ENCODE data around the gene RAB1A.

Gene RAB1A

GRCh38 chr2:65101071-65101470 is 28.8 kb downstream of the RAB1A start:
- Histone ChIP-seq H3K27ac (no peak overlapping the region), H3K4me3 (no peak overlapping the region)

- H3K27ac ChIP-seq: no peak overlapping the region
- H3K4me3 ChIP-seq: no peak overlapping the region
Measured at GRCh38 chr2:65098741-65099140, 31.2 kb downstream of the RAB1A start.

GRCh38 chr2:65097844-65098243 is 32.1 kb downstream of the RAB1A start:
- Histone ChIP-seq H3K27ac (no peak overlapping the region), H3K4me3 (no peak overlapping the region)

GRCh38 chr2:65096948-65097347 is 33.0 kb downstream of the RAB1A start:
- Histone ChIP-seq H3K4me3 (no peak overlapping the region), H3K27ac (no peak overlapping the region)

GRCh38 chr2:65093211-65093610 is 36.7 kb downstream of the RAB1A start:
- no peak overlapping the region for H3K4me3 ChIP-seq

GRCh38 chr2:65092791-65093190 is 37.1 kb downstream of the RAB1A start:
- H3K27ac ChIP-seq: no peak overlapping the region
- H3K4me3 ChIP-seq: no peak overlapping the region

More at GRCh38 chr2:65093211-65093610, 36.7 kb downstream of the RAB1A start:
- H3K27ac ChIP-seq: no peak overlapping the region

- no peak overlapping the region for H3K4me3 ChIP-seq
- no peak overlapping the region for H3K27ac ChIP-seq
Measured at GRCh38 chr2:65085148-65085547, 44.8 kb downstream of the RAB1A start.

GRCh38 chr2:65081232-65081685 is 48.6 kb downstream of the RAB1A start:
- Histone ChIP-seq H3K27ac (peak overlapping the region in 3 of 21 experiments; percentile 23 to 55 (median 41)), H3K4me3 (no peak overlapping the region)

GRCh38 chr2:65079017-65079416 is 50.9 kb downstream of the RAB1A start:
- H3K4me3 ChIP-seq: no peak overlapping the region
- no peak overlapping the region for H3K27ac ChIP-seq

GRCh38 chr2:65077898-65078297 is 52.0 kb downstream of the RAB1A start:
- Histone ChIP-seq H3K4me3 (no peak overlapping the region), H3K27ac (no peak overlapping the region)

- Histone ChIP-seq H3K27ac (peak overlapping the region in 7 of 21 experiments; percentile 11 to 55 (median 26)), H3K4me3 (no peak overlapping the region)
Measured at GRCh38 chr2:65076345-65076710, 53.6 kb downstream of the RAB1A start.

- Histone ChIP-seq H3K4me3 (no peak overlapping the region), H3K27ac (peak overlapping the region in 12 of 21 experiments; percentile 1 to 55 (median 31))
Measured at GRCh38 chr2:65075605-65076344, 54.1 kb downstream of the RAB1A start.

GRCh38 chr2:65075176-65075575 is 54.7 kb downstream of the RAB1A start:
- H3K27ac ChIP-seq: peak overlapping the region in 8 of 21 experiments; percentile 1 to 52 (median 20)
- H3K4me3 ChIP-seq: no peak overlapping the region

- no peak overlapping the region for H3K4me3 ChIP-seq
- no peak overlapping the region for H3K27ac ChIP-seq
Measured at GRCh38 chr2:65073879-65074565, 55.9 kb downstream of the RAB1A start.

- H3K4me3 ChIP-seq: no peak overlapping the region
- peak overlapping the region in 3 of 21 experiments; percentile 9 to 58 (median 37) for H3K27ac ChIP-seq
Measured at GRCh38 chr2:65072181-65072970, 57.5 kb downstream of the RAB1A start.

- no peak overlapping the region for H3K4me3 ChIP-seq
- H3K27ac ChIP-seq: peak overlapping the region in 4 of 21 experiments; percentile 9 to 74 (median 48)
Measured at GRCh38 chr2:65071499-65072180, 58.3 kb downstream of the RAB1A start.

- Histone ChIP-seq H3K4me3 (no peak overlapping the region), H3K27ac (peak overlapping the region in 9 of 21 experiments; percentile 13 to 80 (median 58))
Measured at GRCh38 chr2:65070856-65071255, 59.0 kb downstream of the RAB1A start.

- Histone ChIP-seq H3K27ac (peak overlapping the region in 18 of 21 experiments; percentile 12 to 82 (median 55)), H3K4me3 (no peak overlapping the region)
Measured at GRCh38 chr2:65070172-65070830, 59.6 kb downstream of the RAB1A start.

- no peak overlapping the region for H3K4me3 ChIP-seq
- H3K27ac ChIP-seq: peak overlapping the region in 17 of 21 experiments; percentile 12 to 82 (median 58)
Measured at GRCh38 chr2:65069439-65069824, 60.5 kb downstream of the RAB1A start.

All from skin epidermis (tissue), 12 donors.